Neural cell (in vitro differentiated cells): ENCODE results near the gene MUC6.

Source experiments
- CTCF ChIP-seq: fragments of 450-650 bp; IDR thresholded peaks from 2 replicates; pipeline ENCODE4 v1.5.1; 2014; ENCODE audit warnings: antibody characterized with exemption, mild to moderate bottlenecking, moderate library complexity; ENCODE audit not compliant: poor library complexity, severe bottlenecking
- EP300 ChIP-seq: fragments of 450-650 bp; conservative IDR thresholded peaks from 2 replicates; pipeline ENCODE4 v1.6.1; 2014; ENCODE audit warnings: antibody characterized with exemption, mild to moderate bottlenecking, moderate library complexity; ENCODE audit not compliant: poor library complexity, severe bottlenecking
- EZH2 ChIP-seq: fragments of 200-600, 300-800 bp; shearing (Covaris generic), sonication (generic); IDR thresholded peaks from 2 replicates; pipeline ENCODE4 v1.6.1; 2014; ENCODE audit warnings: antibody characterized with exemption, low read length, borderline replicate concordance, mild to moderate bottlenecking; ENCODE audit not compliant: insufficient read depth, poor library complexity, severe bottlenecking
- POLR2AphosphoS5 ChIP-seq: IDR thresholded peaks from 2 replicates; pipeline ENCODE4 v1.6.1; 2012
- REST ChIP-seq: IDR thresholded peaks from 2 replicates; pipeline ENCODE4 v1.6.1; 2012; ENCODE audit warnings: borderline replicate concordance
- SMC3 ChIP-seq: fragments of 450-650 bp; conservative IDR thresholded peaks from 2 replicates; pipeline ENCODE4 v1.6.1; 2014; ENCODE audit warnings: antibody characterized with exemption, mild to moderate bottlenecking, moderate library complexity; ENCODE audit not compliant: poor library complexity
- TAF1 ChIP-seq: IDR thresholded peaks from 2 replicates; pipeline ENCODE4 v1.6.1; 2012; ENCODE audit warnings: low read depth

- TF ChIP-seq POLR2AphosphoS5 (no peak), EP300 (no peak), CTCF (no peak), EZH2 (no peak), REST (no peak), TAF1 (no peak), SMC3 (peak; percentile 21)
These were observed 15.0 kb upstream of the MUC6 start for GRCh38 chr11:1051356-1052132.
